Neural progenitor cell (in vitro differentiated cells): ENCODE results near the gene ATRN. TPM values are rescaled to one million over a fixed set of nuclear protein-coding genes. Genes with fewer than 3 reads are reported as not detected.
A peak's percentile ranks its signal among the peaks of the same experiment; 100 is the strongest.

Experiments
- DNase-seq: peaks from one replicate; pipeline ENCODE4 v3.0.0-alpha.2; 2016; ENCODE audit warnings: low spot score
- H2AFZ ChIP-seq: fragments of 200-600 bp; sonication (generic); replicated peaks from 2 replicates; pipeline ENCODE4 v1.6.1; 2016; ENCODE audit warnings: antibody characterized with exemption
- H3F3A ChIP-seq: fragments of 200-600 bp; sonication (generic); 2 replicates; pipeline ENCODE4 v1.6.1; 2016; ENCODE audit warnings: antibody characterized with exemption, low read depth
- H3K27ac ChIP-seq: fragments of 200-600 bp; sonication (generic); 2 replicates; pipeline ENCODE4 v1.5.1; 2016; ENCODE audit warnings: mild to moderate bottlenecking
- H3K27me3 ChIP-seq: fragments of 200-600 bp; sonication (generic); 2 replicates; pipeline ENCODE4 v1.6.1; 2016; ENCODE audit warnings: mild to moderate bottlenecking, moderate library complexity
- H3K36me3 ChIP-seq: fragments of 200-600 bp; sonication (generic); 2 replicates; pipeline ENCODE4 v1.5.1; 2016
- H3K4me1 ChIP-seq: fragments of 200-600 bp; sonication (generic); 2 replicates; pipeline ENCODE4 v1.6.1; 2016; ENCODE audit warnings: mixed run types
- H3K4me2 ChIP-seq: fragments of 200-600 bp; sonication (generic); 2 replicates; pipeline ENCODE4 v1.6.1; 2016
- H3K4me3 ChIP-seq: fragments of 200-600 bp; sonication (generic); 2 replicates; pipeline ENCODE4 v1.5.1; 2016
- H3K79me2 ChIP-seq: fragments of 200-600 bp; sonication (generic); 2 replicates; pipeline ENCODE4 v1.6.1; 2016; ENCODE audit warnings: low read depth
- H3K9ac ChIP-seq: fragments of 200-600 bp; sonication (generic); 2 replicates; pipeline ENCODE4 v1.6.1; 2016
- H3K9me3 ChIP-seq: fragments of 200-600 bp; sonication (generic); 2 replicates; pipeline ENCODE4 v1.5.1; 2016; ENCODE audit warnings: low read depth
- H4K20me1 ChIP-seq: fragments of 200-600 bp; sonication (generic); 2 replicates; pipeline ENCODE4 v1.6.1; 2016; ENCODE audit warnings: low read depth
- H3K27ac Mint-ChIP-seq: 3 replicates; pipeline ENCODE4 v1.8.0; 2021; ENCODE audit warnings: mixed read lengths
- H3K27me3 Mint-ChIP-seq: 2 replicates; pipeline ENCODE4 v1.8.0; 2022; ENCODE audit warnings: low read depth, mild to moderate bottlenecking, inconsistent platforms, moderate library complexity, mixed read lengths; ENCODE audit not compliant: insufficient read depth
- H3K36me3 Mint-ChIP-seq: 3 replicates; pipeline ENCODE4 v1.8.0; 2021; ENCODE audit warnings: mixed read lengths
- H3K4me1 Mint-ChIP-seq: 3 replicates; pipeline ENCODE4 v1.8.0; 2021; ENCODE audit warnings: mixed read lengths
- H3K4me3 Mint-ChIP-seq: 3 replicates; pipeline ENCODE4 v1.8.0; 2021; ENCODE audit warnings: mild to moderate bottlenecking, moderate library complexity, mixed read lengths
- H3K9me3 Mint-ChIP-seq: 3 replicates; pipeline ENCODE4 v1.8.0; 2020; ENCODE audit warnings: mixed read lengths
- EZH2 ChIP-seq: fragments of 200-600 bp; sonication (generic); IDR thresholded peaks from 2 replicates; pipeline ENCODE4 v1.6.1; 2017; ENCODE audit warnings: antibody characterized with exemption, mild to moderate bottlenecking, moderate library complexity
- EZH2phosphoT487 ChIP-seq: fragments of 200-600 bp; sonication (generic); IDR thresholded peaks from 2 replicates; pipeline ENCODE4 v1.6.1; 2017; ENCODE audit warnings: antibody characterized with exemption
- total RNA-seq: library from RNA; depleted of rRNA; stranded (reverse); fragments of >200 nt; gene quantifications from 2 replicates; pipeline ENCODE4 v1.2.3, GENCODE V29; 2015; ENCODE audit warnings: low replicate concordance
- TF ChIP-seq, protein P1 (sequence below): fragments of 200-600 bp; sonication (generic); IDR thresholded peaks from 2 replicates; pipeline ENCODE4 v1.5.1; 2017; ENCODE audit warnings: antibody characterized with exemption, mild to moderate bottlenecking

Gene ATRN
- total RNA-seq, 1 donor from 2014 or later, result 36.8 TPM

- H3K9ac ChIP-seq, result no peak overlapping the region
- H2AFZ ChIP-seq, result no peak overlapping the region
- no peak overlapping the region for H3K27ac Mint-ChIP-seq
Measured at GRCh38 chr20:3459881-3460307, 10.9 kb upstream of the ATRN start.

GRCh38 chr20:3461211-3461771 is 9.5 kb upstream of the ATRN start:
- no peaks in the 10 kb centered on the region for H3K9me3 Mint-ChIP-seq
- peak; percentile 60 for DNase-seq
- H2AFZ ChIP-seq, result no peak overlapping the region
- TF ChIP-seq, protein P1, sequence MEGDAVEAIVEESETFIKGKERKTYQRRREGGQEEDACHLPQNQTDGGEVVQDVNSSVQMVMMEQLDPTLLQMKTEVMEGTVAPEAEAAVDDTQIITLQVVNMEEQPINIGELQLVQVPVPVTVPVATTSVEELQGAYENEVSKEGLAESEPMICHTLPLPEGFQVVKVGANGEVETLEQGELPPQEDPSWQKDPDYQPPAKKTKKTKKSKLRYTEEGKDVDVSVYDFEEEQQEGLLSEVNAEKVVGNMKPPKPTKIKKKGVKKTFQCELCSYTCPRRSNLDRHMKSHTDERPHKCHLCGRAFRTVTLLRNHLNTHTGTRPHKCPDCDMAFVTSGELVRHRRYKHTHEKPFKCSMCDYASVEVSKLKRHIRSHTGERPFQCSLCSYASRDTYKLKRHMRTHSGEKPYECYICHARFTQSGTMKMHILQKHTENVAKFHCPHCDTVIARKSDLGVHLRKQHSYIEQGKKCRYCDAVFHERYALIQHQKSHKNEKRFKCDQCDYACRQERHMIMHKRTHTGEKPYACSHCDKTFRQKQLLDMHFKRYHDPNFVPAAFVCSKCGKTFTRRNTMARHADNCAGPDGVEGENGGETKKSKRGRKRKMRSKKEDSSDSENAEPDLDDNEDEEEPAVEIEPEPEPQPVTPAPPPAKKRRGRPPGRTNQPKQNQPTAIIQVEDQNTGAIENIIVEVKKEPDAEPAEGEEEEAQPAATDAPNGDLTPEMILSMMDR, result no peak
- TF ChIP-seq EZH2 (no peak), EZH2phosphoT487 (no peak)
- no peak overlapping the region for H3K27ac ChIP-seq
- H3K4me1 Mint-ChIP-seq, result peaks cover 15% of the 10 kb centered on the region
- H3K36me3 ChIP-seq, result no peaks in the 10 kb centered on the region
- H3K9me3 ChIP-seq, result no peaks in the 10 kb centered on the region
- peak overlapping the region; percentile 9 for H3K4me3 Mint-ChIP-seq
- H3F3A ChIP-seq, result peaks cover 3% of the 10 kb centered on the region
- H3K27me3 ChIP-seq, result peaks cover 12% of the 10 kb centered on the region
- peak overlapping the region; percentile 1 for H3K27ac Mint-ChIP-seq
- no peak overlapping the region for H3K4me3 ChIP-seq
- peaks cover 13% of the 10 kb centered on the region for H3K4me1 ChIP-seq
- H4K20me1 ChIP-seq, result no peaks in the 10 kb centered on the region
- no peaks in the 10 kb centered on the region for H3K79me2 ChIP-seq
- H3K9ac ChIP-seq, result no peak overlapping the region
- no peaks in the 10 kb centered on the region for H3K36me3 Mint-ChIP-seq
- H3K4me2 ChIP-seq, result peak overlapping the region; percentile 23
- peaks cover 2% of the 10 kb centered on the region for H3K27me3 Mint-ChIP-seq

More at GRCh38 chr20:3459881-3460307, 10.9 kb upstream of the ATRN start:
- no peak for DNase-seq
- no peak overlapping the region for H3K4me3 Mint-ChIP-seq
- no peaks in the 10 kb centered on the region for H4K20me1 ChIP-seq
- no peak overlapping the region for H3K27ac ChIP-seq
- H3F3A ChIP-seq, result peaks cover 10% of the 10 kb centered on the region
- H3K4me2 ChIP-seq, result no peak overlapping the region
- H3K36me3 ChIP-seq, result no peaks in the 10 kb centered on the region
- no peaks in the 10 kb centered on the region for H3K36me3 Mint-ChIP-seq
- peaks cover 2% of the 10 kb centered on the region for H3K27me3 Mint-ChIP-seq
- H3K27me3 ChIP-seq, result no peaks in the 10 kb centered on the region
- no peak overlapping the region for H3K4me3 ChIP-seq
- H3K4me1 Mint-ChIP-seq, result peaks cover 19% of the 10 kb centered on the region
- TF ChIP-seq EZH2phosphoT487 (no peak), EZH2 (no peak)
- TF ChIP-seq, protein P1, result no peak
- H3K9me3 ChIP-seq, result no peaks in the 10 kb centered on the region
- H3K4me1 ChIP-seq, result peaks cover 17% of the 10 kb centered on the region
- H3K79me2 ChIP-seq, result no peaks in the 10 kb centered on the region
- no peaks in the 10 kb centered on the region for H3K9me3 Mint-ChIP-seq

GRCh38 chr20:3461911-3462677 is 8.7 kb upstream of the ATRN start:
- H3K27me3 Mint-ChIP-seq, result peaks cover 2% of the 10 kb centered on the region
- H3K4me2 ChIP-seq, result no peak overlapping the region
- DNase-seq, result no peak

More at GRCh38 chr20:3461911-3462677, 8.7 kb upstream of the ATRN start:
- H3K4me3 Mint-ChIP-seq, result peak overlapping the region; percentile 9
- Histone ChIP-seq H3K27ac (no peak overlapping the region), H3K4me3 (no peak overlapping the region), H3K9ac (no peak overlapping the region), H3K4me1 (peaks cover 13% of the 10 kb centered on the region), H4K20me1 (no peaks in the 10 kb centered on the region), H3F3A (peaks cover 3% of the 10 kb centered on the region), H2AFZ (no peak overlapping the region), H3K79me2 (no peaks in the 10 kb centered on the region), H3K36me3 (no peaks in the 10 kb centered on the region), H3K9me3 (no peaks in the 10 kb centered on the region), H3K27me3 (peaks cover 20% of the 10 kb centered on the region)
- H3K36me3 Mint-ChIP-seq, result no peaks in the 10 kb centered on the region
- no peaks in the 10 kb centered on the region for H3K9me3 Mint-ChIP-seq
- H3K27ac Mint-ChIP-seq, result no peak overlapping the region
- TF ChIP-seq EZH2 (no peak), EZH2phosphoT487 (no peak)
- TF ChIP-seq, protein P1, result no peak
- peaks cover 15% of the 10 kb centered on the region for H3K4me1 Mint-ChIP-seq
